ENCODE results near the gene THY1. TPM values are rescaled to one million over a fixed set of nuclear protein-coding genes. Genes with fewer than 3 reads are reported as not detected.

The THY1 gene
- total and polyA plus RNA-seq, 4 donors = 10.2 to 80.9 (median 15.9) TPM

DNA sequence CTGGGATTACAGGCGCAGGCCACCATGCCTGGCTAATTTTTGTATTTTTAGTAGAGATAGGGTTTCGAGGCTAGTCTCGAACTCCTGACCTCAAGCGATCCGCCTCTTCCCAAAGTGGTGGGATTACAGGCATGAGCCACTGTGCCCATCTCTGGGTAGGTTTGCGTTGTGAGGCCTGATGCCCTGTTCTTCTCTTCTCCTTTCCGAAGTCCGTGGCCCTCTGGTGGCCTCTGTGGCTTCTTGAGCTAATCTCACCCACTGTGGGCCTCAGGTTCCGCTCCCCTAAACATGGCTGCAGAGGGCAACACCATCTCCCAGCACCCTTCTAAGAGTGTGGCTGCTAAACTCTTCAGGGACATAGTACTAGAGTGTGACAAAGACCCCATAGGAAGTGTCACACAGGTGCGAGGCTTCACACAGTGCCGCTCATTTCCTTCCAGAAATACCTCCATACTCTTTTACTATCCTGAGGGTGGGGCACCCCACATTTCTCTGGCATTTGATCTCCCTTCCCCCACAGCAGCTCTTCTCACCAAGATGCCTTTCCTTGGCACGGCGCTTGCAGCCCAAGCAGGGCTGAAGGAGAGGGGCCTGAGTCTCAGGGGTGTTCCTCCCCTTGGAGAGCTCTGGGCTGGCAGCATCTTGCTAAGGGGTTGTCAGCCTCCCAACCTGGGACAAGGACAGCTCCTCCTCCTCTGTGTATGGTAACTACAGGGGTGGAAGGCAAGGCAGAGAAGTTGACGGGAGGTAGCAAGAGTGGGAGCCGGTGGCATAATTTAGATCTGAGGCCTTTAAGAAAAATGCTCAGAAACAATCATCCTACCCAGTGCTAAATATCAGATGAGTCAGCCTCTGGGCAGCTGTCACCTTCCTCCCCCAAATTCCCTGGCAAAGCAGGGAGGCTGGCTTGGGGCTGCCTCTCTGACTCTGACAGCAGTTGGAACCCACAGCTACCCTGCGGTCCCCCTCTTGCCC is 6.1 kb downstream of the THY1 start:
- H3K9me3 ChIP-seq (ENCODE audit: control insufficient read depth, low read length) = no peaks in the 10 kb centered on the region
- no peaks in the 10 kb centered on the region for H3K4me1 ChIP-seq (ENCODE audit: control insufficient read depth in 1 of 2, insufficient read depth in 2 of 2, low read length in 2 of 2)
- ATAC-seq (ENCODE audit: low FRiP score) (no peak), DNase-seq (peak in 1 of 2 donors; percentile 72)
- H3K36me3 ChIP-seq (ENCODE audit: control insufficient read depth in 1 of 2, insufficient read depth in 2 of 2, low read length in 1 of 2) = no peaks in the 10 kb centered on the region
- H3K27ac ChIP-seq (ENCODE audit: low read depth in 1 of 2, low read length in 2 of 2) = peak overlapping the region in 1 of 2 donors; percentile 56
- intact Hi-C loops (cut with DNase I) = no loop called here
- H3K4me3 ChIP-seq (ENCODE audit: low read length in 2 of 2) = no peak overlapping the region
- H3K27me3 ChIP-seq (ENCODE audit: control insufficient read depth in 1 of 2, insufficient read depth in 2 of 2, low read length in 1 of 2) = no peaks in the 10 kb centered on the region
- 73 to 75% methylated on average over 16 of the region's 16 CpGs for WGBS, 2 donors

DNA sequence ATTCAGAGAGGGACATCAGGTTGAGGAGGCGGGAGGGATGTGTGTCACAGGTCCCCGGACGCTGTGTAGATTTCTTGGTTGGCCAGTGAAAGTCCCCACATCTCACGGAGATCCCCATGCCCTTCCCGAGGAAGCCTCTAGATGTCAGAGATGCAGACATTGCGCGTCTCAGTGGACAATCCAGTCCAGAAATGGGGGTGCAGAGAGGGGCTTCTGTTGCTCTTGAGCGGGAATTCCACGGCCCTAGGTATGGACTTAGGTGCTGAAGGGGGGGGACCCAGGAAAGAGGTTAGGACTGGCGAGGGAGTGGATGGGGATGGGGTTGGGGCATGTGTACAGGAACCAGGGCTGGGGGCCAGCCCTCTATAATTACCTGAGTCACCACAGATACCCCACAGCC is 7.0 kb downstream of the THY1 start:
- no peak for ATAC-seq (ENCODE audit: low FRiP score)
- Histone ChIP-seq H3K36me3 (ENCODE audit: control insufficient read depth in 1 of 2, insufficient read depth in 2 of 2, low read length in 1 of 2) (no peaks in the 10 kb centered on the region), H3K9me3 (ENCODE audit: control insufficient read depth, low read length) (no peaks in the 10 kb centered on the region), H3K4me1 (ENCODE audit: control insufficient read depth in 1 of 2, insufficient read depth in 2 of 2, low read length in 2 of 2) (no peaks in the 10 kb centered on the region), H3K27me3 (ENCODE audit: control insufficient read depth in 1 of 2, insufficient read depth in 2 of 2, low read length in 1 of 2) (no peaks in the 10 kb centered on the region), H3K4me3 (ENCODE audit: low read length in 2 of 2) (no peak overlapping the region), H3K27ac (ENCODE audit: low read depth in 1 of 2, low read length in 2 of 2) (no peak overlapping the region)
- 97% methylated on average over 10 of the region's 10 CpGs for WGBS, 2 donors
- no peak for DNase-seq
- intact Hi-C loops (cut with DNase I) = no loop called here

DNA sequence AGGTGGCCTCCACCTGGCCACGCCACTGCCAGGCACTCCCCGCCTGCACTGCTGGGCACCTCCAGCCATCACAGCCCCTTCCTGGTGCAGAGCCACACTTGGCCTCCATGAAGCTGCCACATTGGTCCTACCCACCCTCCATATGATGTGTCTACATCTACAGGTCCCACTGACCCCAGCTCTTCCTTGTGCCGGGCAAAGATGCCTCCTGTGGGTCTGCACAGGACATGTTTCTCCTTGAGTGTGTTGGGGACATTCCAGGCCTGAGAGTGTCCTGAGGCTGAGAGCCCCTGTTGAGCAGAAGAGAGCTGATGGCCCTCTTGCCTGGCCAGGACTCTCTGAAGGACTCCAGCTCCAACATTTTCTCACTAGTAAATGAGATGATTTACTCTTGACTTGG is 7.5 kb downstream of the THY1 start:
- no peaks in the 10 kb centered on the region for H3K4me1 ChIP-seq (ENCODE audit: control insufficient read depth in 1 of 2, insufficient read depth in 2 of 2, low read length in 2 of 2)
- no peak overlapping the region for H3K27ac ChIP-seq (ENCODE audit: low read depth in 1 of 2, low read length in 2 of 2)
- no peaks in the 10 kb centered on the region for H3K9me3 ChIP-seq (ENCODE audit: control insufficient read depth, low read length)
- WGBS, 2 donors = 99 to 100% methylated on average over 3 of the region's 3 CpGs
- no peaks in the 10 kb centered on the region for H3K27me3 ChIP-seq (ENCODE audit: control insufficient read depth in 1 of 2, insufficient read depth in 2 of 2, low read length in 1 of 2)
- intact Hi-C loops (cut with DNase I) = no loop called here
- DNase-seq (no peak), ATAC-seq (ENCODE audit: low FRiP score) (no peak)
- H3K4me3 ChIP-seq (ENCODE audit: low read length in 2 of 2) = no peak overlapping the region
- H3K36me3 ChIP-seq (ENCODE audit: control insufficient read depth in 1 of 2, insufficient read depth in 2 of 2, low read length in 1 of 2) = no peaks in the 10 kb centered on the region

DNA sequence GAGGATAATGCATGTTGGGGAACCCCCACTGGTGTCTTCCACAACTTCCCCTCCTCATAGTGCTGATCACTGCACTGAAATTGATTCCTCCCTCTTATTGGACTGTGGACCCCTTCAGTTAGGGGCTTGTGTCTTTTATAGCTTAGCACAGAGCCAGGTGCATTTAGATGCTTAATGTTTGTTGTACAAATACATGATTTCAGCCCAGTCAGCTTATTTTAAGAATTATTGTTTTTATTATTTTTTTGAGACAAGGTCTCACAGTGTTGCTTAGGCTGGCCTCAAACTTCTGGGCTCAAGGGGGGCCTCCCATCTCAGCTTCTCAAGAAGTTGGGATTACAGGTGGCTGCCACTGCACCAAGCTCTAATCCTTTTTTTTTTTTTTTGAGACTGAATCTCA is 8.2 kb downstream of the THY1 start:
- DNase-seq (no peak), ATAC-seq (ENCODE audit: low FRiP score) (no peak)
- H3K9me3 ChIP-seq (ENCODE audit: control insufficient read depth, low read length) = no peaks in the 10 kb centered on the region
- no peaks in the 10 kb centered on the region for H3K36me3 ChIP-seq (ENCODE audit: control insufficient read depth in 1 of 2, insufficient read depth in 2 of 2, low read length in 1 of 2)
- H3K27ac ChIP-seq (ENCODE audit: low read depth in 1 of 2, low read length in 2 of 2) = no peak overlapping the region
- no peaks in the 10 kb centered on the region for H3K4me1 ChIP-seq (ENCODE audit: control insufficient read depth in 1 of 2, insufficient read depth in 2 of 2, low read length in 2 of 2)
- no peaks in the 10 kb centered on the region for H3K27me3 ChIP-seq (ENCODE audit: control insufficient read depth in 1 of 2, insufficient read depth in 2 of 2, low read length in 1 of 2)
- no peak overlapping the region for H3K4me3 ChIP-seq (ENCODE audit: low read length in 2 of 2)
- intact Hi-C loops (cut with DNase I) = no loop called here

DNA sequence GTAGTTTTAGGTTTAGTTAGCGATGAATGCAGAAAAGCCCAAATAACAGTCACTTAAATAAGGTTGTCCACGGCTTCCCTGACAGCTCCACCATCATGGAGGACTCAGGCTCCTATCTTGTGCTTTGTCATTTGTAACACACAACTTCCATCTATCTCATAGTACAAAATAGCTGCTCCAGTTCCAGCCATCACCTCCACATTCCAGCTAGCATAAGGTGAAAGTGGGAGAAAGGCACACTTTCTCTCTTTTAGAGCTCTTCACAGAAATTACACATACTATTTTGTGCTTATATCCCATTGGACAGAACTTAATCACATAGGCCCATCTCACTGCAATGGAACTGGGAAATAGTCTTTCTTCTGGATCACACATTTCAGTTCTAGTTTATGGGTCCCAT is 8.7 kb downstream of the THY1 start:
- Histone ChIP-seq H3K27ac (ENCODE audit: low read depth in 1 of 2, low read length in 2 of 2) (no peak overlapping the region), H3K4me3 (ENCODE audit: low read length in 2 of 2) (no peak overlapping the region), H3K4me1 (ENCODE audit: control insufficient read depth in 1 of 2, insufficient read depth in 2 of 2, low read length in 2 of 2) (no peaks in the 10 kb centered on the region), H3K9me3 (ENCODE audit: control insufficient read depth, low read length) (no peaks in the 10 kb centered on the region), H3K36me3 (ENCODE audit: control insufficient read depth in 1 of 2, insufficient read depth in 2 of 2, low read length in 1 of 2) (no peaks in the 10 kb centered on the region), H3K27me3 (ENCODE audit: control insufficient read depth in 1 of 2, insufficient read depth in 2 of 2, low read length in 1 of 2) (no peaks in the 10 kb centered on the region)
- 94 to 96% methylated on average over 2 of the region's 2 CpGs for WGBS, 2 donors
- ATAC-seq (ENCODE audit: low FRiP score) (no peak), DNase-seq (no peak)
- intact Hi-C loops (cut with DNase I) = no loop called here

DNA sequence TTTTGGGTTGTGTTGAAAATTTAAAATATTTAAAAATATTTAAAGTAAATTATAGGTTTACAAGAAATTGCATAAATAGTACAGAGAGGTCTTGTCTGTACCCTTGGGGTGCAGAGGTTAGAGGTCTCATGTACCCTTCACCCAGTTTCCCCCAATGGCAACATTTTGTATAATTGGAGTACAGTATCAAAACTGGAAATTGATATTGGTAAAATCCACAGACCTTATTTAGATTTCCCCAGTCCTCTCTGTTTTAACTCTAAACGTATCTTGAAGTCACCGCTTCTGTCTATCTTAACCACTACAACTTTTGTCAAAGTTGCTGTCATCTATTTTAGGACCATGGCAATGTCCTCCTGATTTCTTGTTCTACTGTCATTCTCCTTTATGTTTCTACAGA is 10.9 kb downstream of the THY1 start:
- Histone ChIP-seq H3K27ac (ENCODE audit: low read depth in 1 of 2, low read length in 2 of 2) (no peak overlapping the region), H3K4me3 (ENCODE audit: low read length in 2 of 2) (no peak overlapping the region), H3K4me1 (ENCODE audit: control insufficient read depth in 1 of 2, insufficient read depth in 2 of 2, low read length in 2 of 2) (no peaks in the 10 kb centered on the region), H3K27me3 (ENCODE audit: control insufficient read depth in 1 of 2, insufficient read depth in 2 of 2, low read length in 1 of 2) (no peaks in the 10 kb centered on the region), H3K9me3 (ENCODE audit: control insufficient read depth, low read length) (no peaks in the 10 kb centered on the region), H3K36me3 (ENCODE audit: control insufficient read depth in 1 of 2, insufficient read depth in 2 of 2, low read length in 1 of 2) (no peaks in the 10 kb centered on the region)
- intact Hi-C loops (cut with DNase I) = no loop called here
- WGBS, 2 donors = 84 to 88% methylated on average over 2 of the region's 2 CpGs
- DNase-seq (no peak), ATAC-seq (ENCODE audit: low FRiP score) (no peak)

DNA sequence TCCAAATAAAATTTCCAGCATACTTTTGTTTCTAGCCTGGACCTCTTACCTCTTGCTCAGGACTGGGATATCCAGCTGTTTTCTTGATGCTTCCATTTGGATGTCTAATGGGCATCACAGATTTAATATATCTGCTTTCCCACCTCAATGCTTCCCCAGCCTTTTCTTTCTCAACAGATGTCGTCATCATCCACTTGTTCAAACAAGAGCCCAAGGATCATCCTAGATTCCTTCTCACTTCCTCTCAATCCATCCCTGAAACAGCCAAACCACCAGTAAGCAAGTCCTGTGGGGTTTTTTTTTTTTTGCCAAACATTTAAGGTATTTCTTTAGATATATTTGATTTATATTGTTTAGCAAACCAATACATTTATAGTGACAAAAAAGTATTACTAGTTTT is 12.5 kb downstream of the THY1 start:
- DNase-seq = no peak
- intact Hi-C loops (cut with DNase I) = no loop called here
- H3K9me3 ChIP-seq (ENCODE audit: control insufficient read depth, low read length) = no peaks in the 10 kb centered on the region
- H3K36me3 ChIP-seq (ENCODE audit: control insufficient read depth in 1 of 2, insufficient read depth in 2 of 2, low read length in 1 of 2) = no peaks in the 10 kb centered on the region
- H3K4me3 ChIP-seq (ENCODE audit: low read length in 2 of 2) = no peak overlapping the region
- H3K27ac ChIP-seq (ENCODE audit: low read depth in 1 of 2, low read length in 2 of 2) = no peak overlapping the region
- H3K27me3 ChIP-seq (ENCODE audit: control insufficient read depth in 1 of 2, insufficient read depth in 2 of 2, low read length in 1 of 2) = no peaks in the 10 kb centered on the region
- no peak for ATAC-seq (ENCODE audit: low FRiP score)
- 83% methylated on average over 1 of the region's 1 CpG for WGBS, 2 donors
- no peaks in the 10 kb centered on the region for H3K4me1 ChIP-seq (ENCODE audit: control insufficient read depth in 1 of 2, insufficient read depth in 2 of 2, low read length in 2 of 2)

DNA sequence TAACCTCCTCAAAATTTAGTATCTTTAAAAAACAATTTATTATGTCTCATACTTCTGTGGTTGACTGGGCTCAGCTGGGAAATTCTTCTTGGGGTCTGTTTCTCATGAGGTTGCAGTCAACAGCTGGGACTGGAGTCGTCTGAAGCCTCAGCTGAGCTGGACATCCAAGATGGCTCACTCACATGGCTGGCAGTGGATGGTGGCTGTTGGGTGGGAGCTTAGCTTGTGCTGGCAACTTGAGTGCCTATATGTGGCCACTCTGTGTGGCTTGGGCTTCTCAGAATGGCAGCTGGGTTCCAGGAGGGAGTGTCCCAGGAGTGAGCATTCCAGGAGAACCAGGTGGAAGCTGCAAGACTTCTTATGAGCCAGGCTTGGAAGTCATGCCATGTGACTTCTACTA is 13.2 kb downstream of the THY1 start:
- ATAC-seq (ENCODE audit: low FRiP score) = no peak

DNA sequence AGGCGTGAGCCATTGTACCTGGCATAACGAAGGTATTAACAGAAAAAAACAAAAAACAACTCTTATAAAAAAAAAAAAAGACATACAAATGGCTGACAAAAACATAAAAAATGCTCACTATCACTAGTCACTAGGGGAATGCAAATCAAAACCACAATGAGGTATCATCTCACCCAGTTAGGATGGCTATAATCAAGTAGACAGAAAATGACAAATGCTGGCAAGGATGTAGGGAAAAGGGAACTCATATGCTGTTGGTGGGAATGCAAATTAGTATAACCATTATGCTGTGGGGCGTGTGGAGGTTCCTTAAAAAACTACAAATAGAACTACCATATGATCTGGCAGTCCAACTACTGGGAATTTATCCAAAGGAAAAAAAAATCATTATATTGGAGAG is 17.0 kb downstream of the THY1 start:
- DNase-seq (no peak), ATAC-seq (ENCODE audit: low FRiP score) (no peak)
- Histone ChIP-seq H3K36me3 (ENCODE audit: control insufficient read depth in 1 of 2, insufficient read depth in 2 of 2, low read length in 1 of 2) (no peaks in the 10 kb centered on the region), H3K27me3 (ENCODE audit: control insufficient read depth in 1 of 2, insufficient read depth in 2 of 2, low read length in 1 of 2) (no peaks in the 10 kb centered on the region), H3K9me3 (ENCODE audit: control insufficient read depth, low read length) (no peaks in the 10 kb centered on the region), H3K4me1 (ENCODE audit: control insufficient read depth in 1 of 2, insufficient read depth in 2 of 2, low read length in 2 of 2) (no peaks in the 10 kb centered on the region), H3K4me3 (ENCODE audit: low read length in 2 of 2) (no peak overlapping the region), H3K27ac (ENCODE audit: low read depth in 1 of 2, low read length in 2 of 2) (no peak overlapping the region)
- intact Hi-C loops (cut with DNase I) = no loop called here
- 91 to 93% methylated on average over 3 of the region's 3 CpGs for WGBS, 2 donors

More for the DNA sequence above, 13.2 kb downstream of the THY1 start:
- no peaks in the 10 kb centered on the region for H3K4me1 ChIP-seq (ENCODE audit: control insufficient read depth in 1 of 2, insufficient read depth in 2 of 2, low read length in 2 of 2)
- no peak overlapping the region for H3K4me3 ChIP-seq (ENCODE audit: low read length in 2 of 2)
- H3K27me3 ChIP-seq (ENCODE audit: control insufficient read depth in 1 of 2, insufficient read depth in 2 of 2, low read length in 1 of 2) = no peaks in the 10 kb centered on the region
- 50 to 70% methylated on average over 1 of the region's 1 CpG for WGBS, 2 donors
- no peak for DNase-seq
- intact Hi-C loops (cut with DNase I) = no loop called here
- H3K27ac ChIP-seq (ENCODE audit: low read depth in 1 of 2, low read length in 2 of 2) = no peak overlapping the region
- no peaks in the 10 kb centered on the region for H3K9me3 ChIP-seq (ENCODE audit: control insufficient read depth, low read length)
- no peaks in the 10 kb centered on the region for H3K36me3 ChIP-seq (ENCODE audit: control insufficient read depth in 1 of 2, insufficient read depth in 2 of 2, low read length in 1 of 2)

All from aorta (tissue), 5 donors.